NCI-H2029 treated with DMSO at 0.1 percent for 48 hours (cell line): ENCODE measurements around the gene AJM1.

Experiments used
- DNase-seq: peaks from one replicate; lab custom pipeline; 2025; lab: John Stamatoyannopoulos, UW

Gene AJM1

DNA sequence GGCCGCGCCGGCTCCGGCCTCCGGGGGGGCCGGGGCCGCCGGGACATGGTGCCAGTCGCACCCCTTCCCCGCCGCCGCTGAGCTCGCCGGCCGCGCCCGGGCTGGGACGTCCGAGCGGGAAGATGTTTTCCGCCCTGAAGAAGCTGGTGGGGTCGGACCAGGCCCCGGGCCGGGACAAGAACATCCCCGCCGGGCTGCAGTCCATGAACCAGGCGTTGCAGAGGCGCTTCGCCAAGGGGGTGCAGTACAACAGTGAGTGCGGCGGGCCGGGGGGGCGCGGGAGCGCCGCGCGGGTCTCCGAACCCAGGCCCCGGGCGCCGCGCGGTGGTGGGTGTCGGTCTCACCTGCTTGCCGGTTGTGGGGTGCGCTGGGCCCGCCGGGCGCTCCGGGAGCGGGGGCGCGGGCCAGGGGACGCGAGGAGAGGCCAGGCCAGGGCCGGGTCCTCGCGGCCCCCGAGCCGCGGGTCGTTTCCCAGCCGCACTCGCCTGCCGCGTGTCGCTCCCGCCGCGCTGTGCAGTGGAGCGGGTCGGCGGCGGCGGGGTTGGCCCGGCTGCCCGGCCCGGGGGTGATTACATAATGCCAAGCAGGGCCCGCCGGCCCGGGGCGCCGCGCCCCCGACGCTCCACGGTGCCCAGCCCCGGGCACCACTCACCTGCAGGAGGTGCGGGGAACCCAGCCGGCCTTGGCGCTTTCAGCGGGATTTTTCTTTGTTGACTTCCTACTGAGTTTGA is 34.0 kb upstream of the AJM1 start:
- DNase-seq: no peak

- no peak for DNase-seq
Observed at GRCh38 chr9:136808806-136809158, 33.5 kb upstream of the AJM1 start.

DNA sequence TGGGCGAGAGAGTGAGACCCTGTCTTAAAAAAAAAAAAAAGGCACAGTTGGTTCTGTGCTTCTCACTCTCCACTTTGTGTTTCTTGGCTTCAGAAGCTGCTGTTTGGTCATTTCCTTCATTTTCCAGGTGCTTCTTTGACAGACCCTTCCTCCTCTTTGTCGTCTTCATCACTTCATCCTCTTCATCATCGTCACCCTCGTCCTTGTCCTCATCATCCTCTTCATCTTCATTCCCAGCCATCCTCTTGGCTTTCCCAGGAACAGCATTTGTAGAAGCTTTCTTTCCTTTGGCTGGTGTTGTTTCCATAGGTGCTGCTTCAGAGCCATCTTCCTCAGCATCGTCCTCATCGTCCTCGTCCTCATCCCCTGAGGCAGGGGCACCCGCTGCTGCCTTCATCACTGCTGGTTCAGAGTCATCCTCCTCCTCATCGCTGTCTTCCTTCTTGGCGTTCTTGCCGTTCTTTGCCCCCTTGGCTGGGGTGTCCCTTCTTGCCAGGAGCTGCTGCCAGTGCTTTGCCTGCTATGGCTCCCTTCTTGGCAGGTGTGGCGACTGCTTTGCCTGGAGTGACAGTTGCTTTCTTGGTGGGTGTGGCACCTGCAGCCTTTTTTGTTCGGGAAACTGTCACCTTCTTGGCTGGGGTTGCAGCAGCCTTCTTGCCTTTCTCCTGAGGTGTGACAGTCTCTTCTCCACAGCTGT is 27.4 kb upstream of the AJM1 start:
- no peak for DNase-seq

DNA sequence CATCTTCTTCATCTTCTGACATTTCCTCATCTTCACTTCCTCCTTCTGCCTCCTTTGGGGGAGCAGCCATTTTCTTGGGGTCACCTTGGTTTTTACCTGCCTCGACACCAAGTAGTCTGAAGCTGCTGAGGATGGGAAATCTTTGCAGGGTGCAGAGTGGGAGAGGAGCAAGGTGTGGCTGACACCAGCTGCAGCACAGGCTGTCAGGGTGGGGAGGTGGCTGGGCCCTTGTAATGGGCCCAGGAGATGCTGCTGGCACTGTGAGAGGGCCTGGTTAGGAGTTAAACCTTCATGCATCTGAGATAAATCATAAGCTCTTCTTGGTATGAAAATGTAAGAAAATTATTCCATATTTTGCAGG is 26.9 kb upstream of the AJM1 start:
- DNase-seq: no peak

DNA sequence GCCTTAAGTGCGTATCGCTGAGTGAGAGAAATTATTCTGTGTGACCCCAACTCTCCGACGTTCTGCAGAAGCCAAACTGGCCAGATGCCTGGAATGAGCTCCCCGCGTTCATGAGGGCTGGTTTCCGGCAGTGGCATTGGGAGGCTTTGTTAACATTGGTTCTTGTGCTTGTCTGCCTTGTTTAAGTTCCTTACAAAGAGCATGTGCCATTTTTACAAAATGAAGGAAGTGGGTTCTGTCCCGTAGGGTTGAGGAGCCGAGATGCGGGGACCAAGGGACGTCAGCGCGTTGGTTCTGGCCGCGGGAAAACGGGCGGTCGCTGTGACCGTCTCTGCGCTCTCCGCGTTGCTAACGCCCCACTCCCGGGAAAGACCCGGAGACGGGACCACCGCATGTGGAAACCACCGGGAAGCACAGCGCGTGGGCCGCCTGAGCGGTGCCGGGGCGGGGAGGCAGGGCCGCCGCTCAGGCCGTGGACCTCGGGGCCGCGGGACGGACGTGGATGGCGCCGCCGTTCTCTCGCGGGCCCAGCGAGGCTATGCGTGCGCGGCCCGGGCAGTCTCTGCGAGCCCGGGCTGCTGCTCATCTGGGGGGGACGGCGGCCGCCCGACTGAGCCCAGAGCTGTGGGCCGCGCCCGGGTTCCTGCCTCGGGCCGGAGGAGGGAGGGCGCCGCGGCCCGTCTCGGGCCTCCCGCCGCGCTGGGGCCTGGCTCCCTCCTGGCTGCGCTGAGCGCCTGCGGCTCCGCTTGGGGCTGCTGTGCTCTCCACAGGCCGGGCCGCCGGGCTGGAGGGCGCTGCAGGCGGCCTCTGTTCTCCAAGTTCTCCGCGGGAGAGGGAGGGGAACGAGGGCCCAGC is 21.1 kb upstream of the AJM1 start:
- no peak for DNase-seq

DNA sequence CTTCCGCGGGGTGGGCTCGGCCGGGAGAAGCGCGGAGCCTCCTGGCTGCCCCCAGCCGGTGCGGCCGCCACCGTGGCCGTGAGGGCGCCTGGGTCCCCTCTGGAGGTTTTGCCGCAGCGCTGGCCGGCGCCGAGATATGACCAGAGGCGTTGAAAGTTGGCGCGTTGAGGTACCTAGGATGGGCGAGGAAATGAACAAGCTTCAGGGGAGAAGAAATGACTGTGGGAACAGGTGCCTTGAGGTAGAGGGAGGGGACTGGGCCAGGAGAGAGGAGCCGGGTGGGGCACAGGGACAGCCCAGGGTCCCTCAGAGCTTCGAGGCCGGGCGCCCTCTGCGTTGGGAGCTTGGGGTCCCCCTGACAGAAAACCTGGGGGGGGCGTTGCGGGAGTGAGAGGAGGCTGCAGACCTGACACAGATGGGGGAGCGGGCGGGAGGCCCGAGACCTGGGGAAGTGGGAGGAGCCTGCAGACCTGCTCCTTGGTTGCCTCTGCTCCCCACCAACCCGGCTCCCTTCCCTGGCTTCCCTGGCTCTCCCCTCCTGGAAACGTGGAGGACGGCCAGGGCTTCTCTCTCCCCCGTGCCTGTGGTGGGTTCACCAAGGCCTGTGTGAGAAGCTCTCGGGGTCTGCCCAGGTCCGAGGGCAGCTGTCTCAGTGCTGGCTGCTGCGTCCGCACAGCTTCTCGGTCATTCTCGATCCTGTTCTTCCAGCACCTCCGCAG is 20.3 kb upstream of the AJM1 start:
- no peak for DNase-seq

GRCh38 chr9:136823136-136824046 is 18.9 kb upstream of the AJM1 start:
- DNase-seq: no peak

GRCh38 chr9:136824496-136825225 is 17.6 kb upstream of the AJM1 start:
- no peak for DNase-seq

DNA sequence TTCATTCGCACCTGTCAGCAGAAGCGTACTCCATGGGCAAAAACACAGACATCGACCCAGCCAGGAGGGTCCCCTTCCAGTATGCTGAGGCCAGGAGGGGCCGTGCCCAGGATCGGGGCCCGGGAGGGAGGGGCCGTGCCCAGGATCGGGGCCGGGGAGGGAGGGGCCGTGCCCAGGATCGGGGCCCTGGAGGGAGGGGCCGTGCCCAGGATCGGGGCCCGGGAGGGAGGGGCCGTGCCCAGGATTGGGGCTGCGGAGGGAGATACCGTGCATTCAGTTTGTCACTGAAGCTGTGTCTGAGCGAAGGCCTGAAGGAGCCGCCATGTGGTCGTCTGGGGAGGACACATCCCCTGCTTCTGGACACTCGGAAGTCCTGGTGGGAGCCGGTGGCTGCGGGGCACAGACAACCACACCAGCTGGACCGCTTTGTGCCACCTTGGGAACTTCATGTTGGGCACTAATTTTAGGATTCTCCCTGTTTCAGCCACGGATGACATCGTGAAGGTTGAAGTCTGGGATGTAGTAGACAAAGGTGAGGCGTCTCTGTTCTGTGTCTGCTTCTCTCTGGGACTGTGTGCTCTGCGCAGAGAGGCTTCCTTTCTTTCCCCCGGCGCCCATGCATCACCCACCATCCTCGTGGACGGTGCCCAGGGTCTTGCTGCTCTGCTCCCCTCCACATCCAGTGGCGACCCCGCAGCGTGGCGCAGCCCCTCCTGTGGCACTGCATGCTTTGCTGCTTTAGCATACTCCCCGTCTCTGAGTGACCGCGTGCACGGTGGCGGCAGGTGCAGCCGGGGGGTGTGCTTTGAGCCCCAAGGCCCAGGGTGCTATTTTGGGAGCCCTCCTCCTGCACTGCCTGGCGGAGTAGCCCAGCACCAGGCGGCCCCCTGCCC is 16.7 kb upstream of the AJM1 start:
- DNase-seq: no peak

DNA sequence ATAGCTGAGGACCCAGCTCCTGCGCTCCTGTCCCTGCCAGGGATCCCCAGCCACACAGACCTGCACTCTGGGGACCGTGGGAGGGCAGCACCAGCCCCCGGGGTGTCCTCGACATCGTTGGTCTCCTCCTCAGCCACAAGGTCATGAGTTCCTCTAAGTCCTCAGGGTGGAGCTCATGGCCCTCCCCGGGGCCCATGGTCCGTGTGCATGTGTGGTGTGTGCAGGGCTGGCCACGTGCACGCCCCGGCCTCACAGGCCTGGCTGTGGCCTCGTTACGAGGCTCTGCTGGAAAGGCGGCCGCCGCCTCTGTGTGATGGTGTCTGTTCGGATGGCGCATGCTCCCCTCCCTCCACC is 16.1 kb upstream of the AJM1 start:
- no peak for DNase-seq

DNA sequence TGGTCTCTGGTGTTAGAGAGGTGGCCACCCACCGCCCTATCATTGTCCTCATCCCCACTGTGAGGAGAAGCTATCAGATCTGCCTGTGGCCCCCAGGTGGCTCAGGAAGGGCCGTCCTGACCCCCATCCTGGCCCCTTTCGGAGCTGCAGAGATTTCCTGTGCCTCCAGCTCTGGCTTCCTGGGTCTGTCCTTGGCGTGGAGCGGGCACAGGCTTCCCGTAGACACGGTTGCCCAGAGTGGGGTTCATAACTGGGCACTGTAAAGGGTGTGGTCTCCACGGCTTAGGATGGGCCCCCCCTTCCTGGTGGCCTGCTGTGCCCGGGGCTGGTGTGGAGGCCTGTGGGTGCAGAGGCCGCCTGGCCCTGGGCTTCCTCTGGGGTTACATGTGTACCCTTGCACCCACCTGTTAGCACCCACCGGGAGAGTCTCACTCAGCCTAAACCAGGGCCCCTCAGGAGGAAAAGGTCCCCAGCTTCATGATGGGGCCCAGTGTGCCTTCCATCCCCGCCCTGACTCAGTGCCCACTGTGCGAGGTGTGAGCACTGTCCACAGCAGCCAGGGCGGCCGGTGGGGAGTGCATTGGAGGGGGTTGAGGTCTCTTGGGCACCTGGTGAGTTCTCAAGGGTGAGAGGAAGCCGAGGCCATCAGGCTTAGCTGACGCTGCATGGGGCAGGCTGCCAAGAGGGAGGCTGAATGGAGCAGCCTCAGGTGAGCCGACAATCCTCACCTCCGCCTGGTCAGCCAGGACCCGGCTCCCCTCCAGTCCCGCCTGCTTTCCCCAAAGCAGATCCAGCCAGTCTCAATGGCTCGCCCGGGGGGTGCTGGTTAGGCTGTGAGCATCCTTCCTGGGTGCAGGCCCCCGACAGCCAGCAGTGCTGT is 15.3 kb upstream of the AJM1 start:
- no peak for DNase-seq

- no peak for DNase-seq
Observed at GRCh38 chr9:136827794-136828473, 14.3 kb upstream of the AJM1 start.

GRCh38 chr9:136828474-136829140 is 13.7 kb upstream of the AJM1 start:
- no peak for DNase-seq

DNA sequence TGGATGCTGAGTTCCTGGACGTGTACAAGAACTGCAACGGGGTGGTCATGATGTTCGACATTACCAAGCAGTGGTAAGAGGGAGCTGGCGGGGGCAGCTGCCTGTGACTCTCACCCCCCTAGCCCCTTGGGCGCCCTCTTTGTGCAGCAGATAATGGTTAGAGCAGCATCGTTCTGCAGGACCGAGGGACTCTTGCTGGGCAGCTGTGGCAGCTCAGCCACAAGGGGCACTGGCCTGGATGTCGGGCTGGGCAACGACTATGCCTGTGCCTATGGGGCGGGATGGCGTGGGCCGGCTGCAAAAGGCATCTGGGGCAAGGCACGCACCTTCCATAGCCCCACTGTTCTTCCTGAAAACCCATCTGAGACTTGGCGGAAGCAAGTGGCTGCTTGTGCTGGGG is 12.9 kb upstream of the AJM1 start:
- no peak for DNase-seq

- no peak for DNase-seq
Observed at GRCh38 chr9:136829981-136830885, 12.0 kb upstream of the AJM1 start.

GRCh38 chr9:136831002-136831719 is 11.1 kb upstream of the AJM1 start:
- no peak for DNase-seq
